Mesothelial cell of epicardium (in vitro differentiated cells): Measurements from ENCODE around the gene CORIN. TPM values are rescaled to one million over a fixed set of nuclear protein-coding genes. Genes with fewer than 3 reads are reported as not detected.

Source experiments
- DNase-seq, 2 experiments: peaks; one replicate each; pipeline ENCODE4 v3.0.0; 2021; ENCODE audit warnings: low spot score in 2 of 2; ENCODE audit not compliant: unreplicated experiment in 2 of 2
- H3K27ac Mint-ChIP-seq: 2 replicates; pipeline ENCODE4 v1.8.0; 2021; ENCODE audit warnings: mixed read lengths
- H3K27me3 Mint-ChIP-seq: 2 replicates; pipeline ENCODE4 v1.8.0; 2021; ENCODE audit warnings: low read depth, mixed read lengths
- H3K36me3 Mint-ChIP-seq: 2 replicates; pipeline ENCODE4 v1.8.0; 2021; ENCODE audit warnings: mixed read lengths
- H3K4me1 Mint-ChIP-seq: 2 replicates; pipeline ENCODE4 v1.8.0; 2021; ENCODE audit warnings: mixed read lengths
- H3K4me3 Mint-ChIP-seq: 2 replicates; pipeline ENCODE4 v1.8.0; 2021; ENCODE audit warnings: mild to moderate bottlenecking, moderate library complexity, mixed read lengths
- H3K9me3 Mint-ChIP-seq: 2 replicates; pipeline ENCODE4 v1.8.0; 2021; ENCODE audit warnings: mixed read lengths
- total RNA-seq: library from RNA; stranded (reverse); gene quantifications from 3 replicates; pipeline ENCODE4 v1.2.1, GENCODE V29; 2021
- TF ChIP-seq, protein P1 (sequence below): fragments of 200-600 bp; sonication (generic); IDR thresholded peaks from one replicate; pipeline ENCODE4 v1.5.0; 2021; ENCODE audit warnings: antibody characterized with exemption; ENCODE audit not compliant: unreplicated experiment

Gene CORIN
- total RNA-seq, 1 donor from 2014 or later: 1.5 TPM

DNA sequence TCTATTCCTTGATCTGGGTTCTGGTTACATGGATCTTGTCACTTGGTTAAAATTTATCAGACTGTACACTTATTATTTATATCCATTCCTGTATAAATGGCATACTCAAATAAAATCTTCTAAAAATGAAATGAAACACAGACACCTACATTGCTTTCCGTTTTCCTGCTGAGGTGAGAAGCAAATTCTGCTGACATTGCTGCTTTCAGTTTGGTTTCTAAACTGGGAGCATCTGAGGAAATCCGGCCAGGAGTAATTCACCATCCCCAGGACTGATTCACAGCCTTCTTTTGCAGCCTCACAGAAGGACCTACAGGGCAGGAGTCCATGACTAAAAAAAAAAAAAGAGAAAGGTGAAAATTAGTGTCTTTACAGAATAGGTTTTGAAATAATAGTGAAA is 93.6 kb downstream of the CORIN start:
- no peaks in the 10 kb centered on the region for H3K36me3 Mint-ChIP-seq
- no peaks in the 10 kb centered on the region for H3K27me3 Mint-ChIP-seq
- no peaks in the 10 kb centered on the region for H3K4me1 Mint-ChIP-seq
- peaks cover 17% of the 10 kb centered on the region for H3K9me3 Mint-ChIP-seq
- TF ChIP-seq, protein P1, sequence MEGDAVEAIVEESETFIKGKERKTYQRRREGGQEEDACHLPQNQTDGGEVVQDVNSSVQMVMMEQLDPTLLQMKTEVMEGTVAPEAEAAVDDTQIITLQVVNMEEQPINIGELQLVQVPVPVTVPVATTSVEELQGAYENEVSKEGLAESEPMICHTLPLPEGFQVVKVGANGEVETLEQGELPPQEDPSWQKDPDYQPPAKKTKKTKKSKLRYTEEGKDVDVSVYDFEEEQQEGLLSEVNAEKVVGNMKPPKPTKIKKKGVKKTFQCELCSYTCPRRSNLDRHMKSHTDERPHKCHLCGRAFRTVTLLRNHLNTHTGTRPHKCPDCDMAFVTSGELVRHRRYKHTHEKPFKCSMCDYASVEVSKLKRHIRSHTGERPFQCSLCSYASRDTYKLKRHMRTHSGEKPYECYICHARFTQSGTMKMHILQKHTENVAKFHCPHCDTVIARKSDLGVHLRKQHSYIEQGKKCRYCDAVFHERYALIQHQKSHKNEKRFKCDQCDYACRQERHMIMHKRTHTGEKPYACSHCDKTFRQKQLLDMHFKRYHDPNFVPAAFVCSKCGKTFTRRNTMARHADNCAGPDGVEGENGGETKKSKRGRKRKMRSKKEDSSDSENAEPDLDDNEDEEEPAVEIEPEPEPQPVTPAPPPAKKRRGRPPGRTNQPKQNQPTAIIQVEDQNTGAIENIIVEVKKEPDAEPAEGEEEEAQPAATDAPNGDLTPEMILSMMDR: no peak
- H3K27ac Mint-ChIP-seq: no peak overlapping the region
- H3K4me3 Mint-ChIP-seq: no peak overlapping the region
- DNase-seq: no peak

DNA sequence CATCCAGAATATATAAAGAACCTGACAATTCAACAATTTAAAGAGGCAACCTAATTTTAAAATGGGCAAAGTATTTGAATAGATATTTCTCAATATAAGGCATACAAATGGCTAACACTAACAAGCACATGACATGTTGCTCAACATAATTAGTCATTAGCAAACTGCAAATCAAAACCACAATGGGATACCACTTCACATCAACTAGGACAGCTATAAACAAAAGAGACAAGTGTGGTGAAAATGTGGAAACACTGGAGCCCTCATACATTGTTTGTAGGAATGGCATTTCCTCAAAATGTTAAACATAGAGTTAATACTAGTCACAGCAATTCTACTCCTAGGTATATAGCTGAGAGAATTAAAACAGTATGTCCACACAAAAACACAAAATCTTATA is 96.7 kb downstream of the CORIN start:
- no peaks in the 10 kb centered on the region for H3K27me3 Mint-ChIP-seq
- no peak overlapping the region for H3K27ac Mint-ChIP-seq
- H3K9me3 Mint-ChIP-seq: peaks cover 30% of the 10 kb centered on the region
- no peak overlapping the region for H3K4me3 Mint-ChIP-seq
- H3K4me1 Mint-ChIP-seq: no peaks in the 10 kb centered on the region
- TF ChIP-seq, protein P1: no peak
- DNase-seq: no peak
- H3K36me3 Mint-ChIP-seq: no peaks in the 10 kb centered on the region

DNA sequence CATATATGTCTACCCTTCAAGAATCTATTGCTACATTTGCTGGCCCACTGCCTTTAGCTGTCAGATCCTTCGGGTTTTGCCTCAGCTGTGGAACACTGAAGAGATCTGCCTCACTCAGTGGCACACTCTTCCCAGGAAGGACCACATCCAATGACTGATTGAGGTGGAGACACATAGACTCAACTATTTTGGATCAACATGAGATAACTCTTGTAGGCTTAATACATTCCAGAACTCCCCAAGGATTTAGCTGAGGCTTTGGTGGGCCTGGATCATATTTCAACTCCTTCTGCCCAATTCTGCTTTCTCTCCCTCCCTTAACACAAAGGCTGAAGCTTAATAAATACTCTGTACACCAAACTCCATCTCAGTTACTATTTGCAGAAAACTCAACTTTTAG is 100.5 kb downstream of the CORIN start:
- H3K4me3 Mint-ChIP-seq: no peak overlapping the region
- H3K27ac Mint-ChIP-seq: no peak overlapping the region
- H3K9me3 Mint-ChIP-seq: peaks cover 24% of the 10 kb centered on the region
- H3K4me1 Mint-ChIP-seq: no peaks in the 10 kb centered on the region
- no peaks in the 10 kb centered on the region for H3K27me3 Mint-ChIP-seq
- DNase-seq: no peak
- TF ChIP-seq, protein P1: no peak
- no peaks in the 10 kb centered on the region for H3K36me3 Mint-ChIP-seq

DNA sequence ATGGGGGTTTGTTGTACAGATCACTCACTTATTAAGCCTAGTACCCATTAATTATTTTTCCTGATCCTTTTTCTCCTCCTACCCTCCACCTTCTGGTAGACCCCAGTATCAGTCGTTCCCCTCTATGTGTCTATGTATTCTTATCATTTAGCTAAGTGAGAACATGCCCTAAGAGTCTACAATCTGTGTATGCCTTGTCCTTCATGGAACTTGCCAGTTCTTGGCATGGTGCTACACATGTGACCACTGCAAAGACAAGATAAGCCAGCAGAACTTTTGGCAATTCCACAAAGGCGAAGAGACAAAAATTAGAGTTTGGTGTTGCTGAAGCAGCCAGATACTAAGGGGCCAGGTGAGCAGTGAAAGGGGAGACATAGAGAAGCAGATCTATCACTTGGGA is 101.3 kb downstream of the CORIN start:
- peaks cover 24% of the 10 kb centered on the region for H3K9me3 Mint-ChIP-seq
- H3K27ac Mint-ChIP-seq: no peak overlapping the region
- TF ChIP-seq, protein P1: no peak
- DNase-seq: no peak
- no peaks in the 10 kb centered on the region for H3K4me1 Mint-ChIP-seq
- no peaks in the 10 kb centered on the region for H3K36me3 Mint-ChIP-seq
- no peaks in the 10 kb centered on the region for H3K27me3 Mint-ChIP-seq
- H3K4me3 Mint-ChIP-seq: no peak overlapping the region

DNA sequence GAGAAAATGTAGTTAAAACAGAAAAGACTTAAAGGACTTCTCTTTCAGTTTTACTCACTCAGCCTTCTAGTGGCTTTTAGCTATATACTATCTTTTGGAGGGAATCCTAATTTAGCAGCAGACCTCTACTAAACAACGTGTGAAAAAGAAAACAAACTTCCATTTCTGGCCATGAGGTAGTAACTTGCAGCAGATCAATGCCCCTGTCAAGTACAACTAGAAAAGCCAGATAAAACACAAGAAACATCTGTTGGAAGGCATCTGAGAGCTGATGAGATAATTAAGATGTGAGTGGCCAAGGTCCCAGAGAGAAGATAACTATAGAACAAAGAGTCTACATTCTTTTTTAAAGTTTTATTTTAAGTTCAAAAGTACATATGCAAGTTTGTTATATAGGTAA is 101.7 kb downstream of the CORIN start:
- Mint-ChIP-seq H3K4me1 (no peaks in the 10 kb centered on the region), H3K36me3 (no peaks in the 10 kb centered on the region), H3K9me3 (peaks cover 24% of the 10 kb centered on the region), H3K27ac (no peak overlapping the region), H3K27me3 (no peaks in the 10 kb centered on the region), H3K4me3 (no peak overlapping the region)
- no peak for DNase-seq
- TF ChIP-seq, protein P1: no peak
